Parietal lobe (tissue), 1 donor: ENCODE data around the gene EFEMP2. TPM values are rescaled to one million over a fixed set of nuclear protein-coding genes. Genes with fewer than 3 reads are reported as not detected.

Experiments
- total RNA-seq: library from RNA; depleted of rRNA; stranded (reverse); fragments of >200 nt; gene quantifications from one replicate; pipeline ENCODE4 v1.2.3, GENCODE V29; 2014

The EFEMP2 gene
- total RNA-seq = 18.8 TPM

GRCh38 chr11:65872586-65873317 lies at the start of gene EFEMP2:
Gene EFEMP2 (minus strand): TSS chr11:65872800. CDS start chr11:65872354, 446 bp downstream.

GRCh38 chr11:65919141-65919572 lies 46.6 kb upstream of the EFEMP2 start, which contains the start of gene DRAP1:
Gene DRAP1 (plus strand): TSS chr11:65919426. CDS start chr11:65919502, 76 bp downstream.

GRCh38 chr11:65918211-65919140 lies 45.9 kb upstream of the EFEMP2 start, which contains the start of gene C11orf68:
Gene C11orf68 (minus strand): TSS chr11:65919062. CDS start chr11:65919031, 31 bp downstream.

GRCh38 chr11:65900125-65900898 lies 27.7 kb upstream of the EFEMP2 start, which contains the start of gene FOSL1:
Gene FOSL1 (minus strand): TSS chr11:65900388. CDS start chr11:65900339, 49 bp downstream.

GRCh38 chr11:65890324-65891218 lies 18.0 kb upstream of the EFEMP2 start, which contains the start of gene CCDC85B:
Gene CCDC85B (plus strand): TSS chr11:65890673. CDS start chr11:65890784, 111 bp downstream.

GRCh38 chr11:65888163-65888814 lies 15.7 kb upstream of the EFEMP2 start, which contains the start of gene FIBP:
Gene FIBP (minus strand): TSS chr11:65888471. CDS start chr11:65888418, 53 bp downstream.

GRCh38 chr11:65879617-65880016 lies 7.0 kb upstream of the EFEMP2 start, which contains the start of gene CTSW:
Gene CTSW (plus strand): TSS chr11:65879837. CDS start chr11:65879855, 18 bp downstream.

GRCh38 chr11:65860278-65861164 lies 12.1 kb downstream of the EFEMP2 start, which contains the start of gene MUS81:
Gene MUS81 (plus strand): TSS chr11:65860433. CDS start chr11:65860754, 321 bp downstream.

GRCh38 chr11:65857853-65858680 lies 14.5 kb downstream of the EFEMP2 start, which contains the start of gene CFL1:
Gene CFL1 (minus strand): TSS chr11:65858180. CDS start chr11:65858099, 81 bp downstream.

GRCh38 chr11:65833297-65834030 lies 39.1 kb downstream of the EFEMP2 start, which contains the start of gene SNX32:
Gene SNX32 (plus strand): TSS chr11:65833963. CDS start chr11:65834066, 103 bp downstream.

Other genes starting within 250 kb of the EFEMP2 start
- gene SIPA1, start 234.7 kb downstream of the EFEMP2 start, total RNA-seq = 4.4 TPM
- gene RELA, start 209.9 kb downstream of the EFEMP2 start, total RNA-seq = 30.7 TPM
- 46.0 TPM for gene KAT5, start 160.5 kb downstream of the EFEMP2 start, total RNA-seq
- gene RNASEH2C, start 152.0 kb downstream of the EFEMP2 start, total RNA-seq = 17.2 TPM
- 8.8 TPM for gene AP5B1, start 91.8 kb downstream of the EFEMP2 start, total RNA-seq
- gene OVOL1, start 85.7 kb downstream of the EFEMP2 start, total RNA-seq = not detected
- gene SNX32, start 38.8 kb downstream of the EFEMP2 start, total RNA-seq = 20.7 TPM
- gene CFL1, start 14.6 kb downstream of the EFEMP2 start, total RNA-seq = 647 TPM
- gene MUS81, start 12.4 kb downstream of the EFEMP2 start, total RNA-seq = 70.4 TPM
- gene CTSW, start 7.0 kb upstream of the EFEMP2 start, total RNA-seq = not detected
- gene FIBP, start 15.7 kb upstream of the EFEMP2 start, total RNA-seq = 121 TPM
- gene CCDC85B, start 17.9 kb upstream of the EFEMP2 start, total RNA-seq = 9.1 TPM
- gene FOSL1, start 27.6 kb upstream of the EFEMP2 start, total RNA-seq = not detected
- 11.6 TPM for gene C11orf68, start 46.3 kb upstream of the EFEMP2 start, total RNA-seq
- gene DRAP1, start 46.6 kb upstream of the EFEMP2 start, total RNA-seq = 61.7 TPM
- gene TSGA10IP, start 72.7 kb upstream of the EFEMP2 start, total RNA-seq = not detected
- 41.9 TPM for gene SART1, start 88.9 kb upstream of the EFEMP2 start, total RNA-seq
- gene EIF1AD, start 129.4 kb upstream of the EFEMP2 start, total RNA-seq = 33.5 TPM
- gene BANF1, start 129.7 kb upstream of the EFEMP2 start, total RNA-seq = 16.9 TPM
- gene CST6, start 139.2 kb upstream of the EFEMP2 start, total RNA-seq = not detected
- not detected for gene CATSPER1, start 153.7 kb upstream of the EFEMP2 start, total RNA-seq
- gene GAL3ST3, start 176.4 kb upstream of the EFEMP2 start, total RNA-seq = 17.2 TPM
- 125 TPM for gene SF3B2, start 179.6 kb upstream of the EFEMP2 start, total RNA-seq
- gene PACS1, start 197.5 kb upstream of the EFEMP2 start, total RNA-seq = 101 TPM